ENCODE measurements around the gene FNDC3B. TPM values are rescaled to one million over a fixed set of nuclear protein-coding genes. Genes with fewer than 3 reads are reported as not detected.
A peak's percentile ranks its signal among the peaks of the same experiment; 100 is the strongest.

FNDC3B gene
- polyA plus RNA-seq, 1 donor: 53.5 TPM

GRCh38 chr3:172056416-172056815 lies 17.0 kb downstream of the FNDC3B start:
- no peak for DNase-seq

GRCh38 chr3:172057059-172057458 lies 17.7 kb downstream of the FNDC3B start:
- no peak for DNase-seq

GRCh38 chr3:172057624-172058327 lies 18.4 kb downstream of the FNDC3B start:
- DNase-seq: no peak

DNA sequence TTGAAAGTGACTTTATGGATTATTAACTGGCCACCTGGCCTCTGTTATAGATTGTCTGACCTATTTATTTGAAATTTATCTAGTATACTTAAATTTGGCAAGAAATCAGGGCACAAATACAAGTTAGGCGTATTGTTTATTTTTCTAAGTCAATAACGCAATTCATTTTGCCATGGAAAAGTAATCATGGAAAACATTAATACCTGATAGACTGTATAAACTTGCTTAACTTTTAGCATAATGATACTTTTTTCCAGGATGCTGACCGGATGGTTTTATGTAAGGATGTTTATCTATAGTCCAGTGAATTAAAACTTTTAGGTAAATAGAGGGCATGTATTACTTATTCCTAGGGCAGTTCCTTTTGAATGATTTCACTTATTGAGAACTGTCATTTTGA lies 20.2 kb downstream of the FNDC3B start:
- no peak for DNase-seq

DNA sequence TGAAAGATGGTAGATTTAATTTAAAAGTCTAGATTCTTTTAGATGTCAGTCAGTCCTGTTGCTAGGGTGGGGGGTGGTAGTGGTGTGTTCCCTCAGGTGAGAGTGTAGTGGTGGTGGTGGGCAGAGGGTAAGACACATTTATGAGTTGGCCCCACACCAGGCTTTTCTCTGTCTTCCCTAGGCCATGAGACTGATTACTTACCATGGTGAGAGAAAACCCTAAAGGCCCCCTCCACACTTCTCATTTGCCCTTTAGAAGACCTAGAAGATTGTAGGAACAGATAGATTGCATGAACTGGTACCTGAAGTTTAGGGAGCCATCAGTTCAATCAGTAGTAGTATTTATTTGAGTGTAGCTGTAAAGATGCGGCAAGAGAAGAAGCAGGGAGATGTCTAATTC lies 20.9 kb downstream of the FNDC3B start:
- DNase-seq: no peak

- DNase-seq: no peak
Observed at GRCh38 chr3:172061724-172062184, 22.4 kb downstream of the FNDC3B start.

- no peak for DNase-seq
Observed at GRCh38 chr3:172062761-172063160, 23.4 kb downstream of the FNDC3B start.

GRCh38 chr3:172063456-172064432 lies 24.4 kb downstream of the FNDC3B start:
- DNase-seq: no peak

DNA sequence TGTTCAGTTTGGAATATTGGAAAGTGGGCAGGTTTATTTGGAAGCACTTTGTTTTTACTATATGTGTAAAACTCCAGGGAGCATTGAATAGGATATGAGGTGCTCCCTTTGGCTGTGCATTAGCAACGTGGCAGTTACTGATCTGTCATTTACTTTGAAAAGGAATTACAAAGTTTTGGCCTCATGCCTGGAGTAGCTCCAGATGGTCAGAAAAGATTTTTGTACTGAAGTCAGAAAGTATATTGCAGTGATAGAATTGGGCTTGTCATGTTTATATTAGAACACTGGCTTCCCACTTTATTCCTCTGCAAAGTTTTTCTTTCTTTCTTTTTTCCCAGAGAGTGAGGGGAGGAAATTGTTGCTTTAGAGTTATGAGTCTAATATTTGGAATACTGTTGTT lies 26.1 kb downstream of the FNDC3B start:
- peak; percentile 56 for DNase-seq

GRCh38 chr3:172065967-172066762 lies 26.8 kb downstream of the FNDC3B start:
- no peak for DNase-seq

DNA sequence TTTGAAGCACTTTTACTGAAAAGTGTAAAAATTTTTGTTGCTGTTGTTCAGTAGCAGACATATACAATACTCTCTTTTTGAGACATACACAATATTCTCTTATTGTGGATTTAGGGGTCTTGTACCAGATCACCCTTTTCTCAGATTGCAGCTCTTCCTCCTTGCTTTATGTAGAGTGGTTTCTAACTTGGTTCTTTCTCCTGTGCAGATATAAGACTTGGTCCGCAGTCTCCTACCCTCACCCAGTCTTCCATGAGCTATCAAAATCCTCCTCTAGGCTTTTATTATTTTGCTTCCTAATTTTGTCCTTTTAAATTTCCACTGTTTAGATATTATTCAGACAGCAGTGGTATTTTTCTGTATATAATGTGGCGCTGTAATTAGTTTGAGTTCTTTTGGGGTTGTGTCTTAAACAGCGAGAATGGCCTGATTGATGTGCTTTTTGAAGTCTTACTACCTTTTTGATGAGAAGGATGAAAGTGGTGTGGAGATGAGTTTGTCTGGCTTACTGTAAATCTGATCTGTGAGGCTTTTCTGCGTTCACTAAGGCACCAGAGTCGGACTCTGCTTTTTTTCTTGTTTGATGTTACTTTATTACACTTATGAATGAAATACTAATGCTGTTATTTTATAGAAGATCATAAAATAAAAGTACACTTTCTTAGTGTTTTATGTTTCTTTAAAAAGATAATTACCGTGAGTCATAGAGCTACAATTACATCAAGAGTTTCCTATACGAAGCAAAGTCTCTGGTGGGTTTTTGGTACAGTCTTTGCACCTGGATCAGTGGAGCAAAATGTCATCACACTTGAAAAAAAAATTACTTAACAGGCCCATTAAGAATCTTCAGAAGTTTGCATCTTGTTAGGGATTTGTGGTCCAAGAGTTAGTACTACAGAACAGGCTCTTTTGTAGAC lies 27.8 kb downstream of the FNDC3B start:
- no peak for DNase-seq

- DNase-seq: no peak
Observed at GRCh38 chr3:172067837-172068440, 28.6 kb downstream of the FNDC3B start.

- no peak for DNase-seq
Observed at GRCh38 chr3:172068977-172069376, 29.6 kb downstream of the FNDC3B start.

GRCh38 chr3:172069478-172069877 lies 30.1 kb downstream of the FNDC3B start:
- DNase-seq: no peak

DNA sequence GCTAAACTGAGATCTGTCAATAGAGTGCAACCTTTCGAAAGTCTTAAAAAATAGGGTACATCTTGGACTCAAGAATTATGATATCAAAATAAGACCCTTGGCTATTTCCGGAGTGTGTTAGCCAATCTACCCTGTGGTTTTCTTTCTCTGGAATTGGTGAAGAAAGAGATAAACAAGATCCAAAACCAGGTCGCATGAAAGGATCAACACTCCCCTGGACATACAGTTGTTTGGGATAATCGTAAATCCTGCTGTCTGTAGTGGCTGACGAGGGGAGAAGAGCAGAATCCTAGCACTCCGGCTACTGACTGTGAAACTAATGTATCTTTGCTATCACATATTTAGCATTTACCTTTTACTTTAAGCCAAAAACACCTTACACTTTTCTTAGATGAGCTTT lies 30.9 kb downstream of the FNDC3B start:
- no peak for DNase-seq

DNA sequence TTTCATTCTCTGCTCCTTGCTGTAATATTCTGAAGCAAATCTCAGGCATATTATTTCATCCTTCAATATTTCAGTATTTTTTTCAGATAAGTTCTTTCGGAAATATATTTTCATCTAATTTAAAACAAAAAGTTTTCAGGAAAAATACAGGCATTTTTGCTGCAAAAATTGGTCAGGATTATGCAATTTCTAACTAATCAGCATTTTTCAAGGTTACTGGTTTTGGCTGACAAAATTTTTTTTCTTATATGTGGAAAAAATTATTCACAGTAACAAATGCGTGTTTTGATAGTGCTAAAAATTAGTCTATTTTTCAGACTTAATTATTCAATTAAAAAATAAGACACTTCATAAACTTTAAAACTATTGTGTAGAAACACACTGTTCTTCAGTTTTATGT lies 31.4 kb downstream of the FNDC3B start:
- no peak for DNase-seq

GRCh38 chr3:172071780-172072330 lies 32.5 kb downstream of the FNDC3B start:
- DNase-seq: no peak

GRCh38 chr3:172072543-172072942 lies 33.2 kb downstream of the FNDC3B start:
- DNase-seq: no peak

DNA sequence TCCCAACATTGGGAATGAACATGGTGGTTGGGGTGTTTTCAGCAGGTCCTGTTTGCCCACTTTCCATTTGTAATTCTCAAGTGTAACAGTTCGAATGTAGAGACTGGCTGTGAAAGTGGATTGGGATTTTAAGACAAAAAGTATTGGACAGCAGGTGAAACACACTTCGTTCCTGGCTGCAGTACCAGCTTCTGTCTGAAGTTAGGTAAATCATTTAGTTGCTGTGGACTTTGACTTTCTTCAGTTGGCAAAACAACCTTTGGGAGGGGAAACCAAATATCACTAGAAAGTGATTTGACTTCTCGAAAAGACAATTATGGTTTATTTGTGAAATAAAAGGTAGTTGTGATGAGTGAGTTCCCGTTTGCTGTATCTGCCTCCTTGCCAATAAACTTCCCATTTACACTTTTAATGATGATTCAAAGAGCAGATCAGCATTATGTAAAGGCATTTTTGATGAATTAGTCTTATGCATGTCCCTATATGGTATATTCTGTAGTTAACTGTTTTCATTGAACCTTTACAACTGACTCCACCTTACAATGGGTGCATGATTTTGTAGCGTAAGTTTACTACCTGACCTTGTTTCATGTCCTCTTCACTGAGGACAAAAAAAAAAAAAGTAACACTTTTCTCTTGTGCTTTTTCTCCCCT lies 34.0 kb downstream of the FNDC3B start:
- DNase-seq: no peak

DNA sequence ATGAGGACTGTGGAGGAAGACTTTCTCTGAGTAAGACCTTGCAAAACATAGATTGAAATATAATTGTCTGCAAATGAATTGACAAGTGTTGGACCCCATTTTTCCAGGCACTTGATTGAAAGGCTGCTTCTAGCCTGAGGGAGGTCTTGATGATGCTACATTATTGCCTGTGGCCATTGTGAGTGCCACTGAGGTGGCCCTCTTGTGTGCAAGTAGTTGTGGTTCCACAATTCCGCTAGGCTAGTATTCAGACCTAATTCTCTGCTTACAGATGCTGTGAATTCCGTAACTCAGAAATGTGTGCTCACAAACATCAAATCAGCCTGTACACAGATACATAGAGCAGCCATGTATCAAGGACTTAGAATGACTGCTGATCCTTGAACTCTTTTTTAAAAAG lies 34.7 kb downstream of the FNDC3B start:
- no peak for DNase-seq

All from hindlimb muscle (tissue), 1 donor.